HepG2 (cell line): ENCODE measurements around the gene GATAD2B. TPM values are rescaled to one million over a fixed set of nuclear protein-coding genes. Genes with fewer than 3 reads are reported as not detected.
A peak's percentile ranks its signal among the peaks of the same experiment; 100 is the strongest.

Source experiments
- ETV5 ChIP-seq: IDR thresholded peaks from 2 replicates; pipeline ENCODE4 v1.6.1; 2018; ENCODE audit warnings: missing biosample characterization, missing genetic modification reagents, inconsistent platforms, borderline replicate concordance
- IRF1 ChIP-seq: sonication (generic); formaldehyde crosslinking; IDR thresholded peaks from 2 replicates; pipeline ENCODE4 v1.4.0; 2020; ENCODE audit warnings: low read depth, mild to moderate bottlenecking, missing genetic modification reagents
- MAX ChIP-seq: IDR thresholded peaks from 2 replicates; pipeline ENCODE4 v1.6.1; 2012; ENCODE audit warnings: inconsistent platforms
- PRDM10 ChIP-seq: sonication (generic); formaldehyde crosslinking; IDR thresholded peaks from 2 replicates; pipeline ENCODE4 v1.4.0; 2020; ENCODE audit warnings: low read depth, missing genetic modification reagents
- RFX3 ChIP-seq: IDR thresholded peaks from 2 replicates; pipeline ENCODE4 v1.6.1; 2016; ENCODE audit warnings: missing biosample characterization, missing genetic modification reagents
- SCMH1 ChIP-seq: sonication (generic); formaldehyde crosslinking; IDR thresholded peaks from 2 replicates; pipeline ENCODE4 v1.9.0; 2021; ENCODE audit warnings: missing genetic modification reagents, mild to moderate bottlenecking, borderline replicate concordance
- SP140L ChIP-seq: sonication (generic); formaldehyde crosslinking; IDR thresholded peaks from 2 replicates; pipeline ENCODE4 v1.4.0; 2020; ENCODE audit warnings: missing genetic modification reagents, borderline replicate concordance
- THYN1 ChIP-seq: sonication (generic); formaldehyde crosslinking; IDR thresholded peaks from 2 replicates; pipeline ENCODE4 v1.8.1; 2023; ENCODE audit warnings: low read depth, mild to moderate bottlenecking, moderate library complexity, missing genetic modification reagents, borderline replicate concordance
- ZBTB14 ChIP-seq: sonication (generic); formaldehyde crosslinking; IDR thresholded peaks from 2 replicates; pipeline ENCODE4 v1.4.0; 2020; ENCODE audit warnings: missing genetic modification reagents
- ZBTB33 ChIP-seq: sonication (generic); formaldehyde crosslinking; IDR thresholded peaks from 2 replicates; pipeline ENCODE4 v1.4.0; 2020; ENCODE audit warnings: missing genetic modification reagents
- ZFP36L1 ChIP-seq: sonication (generic); formaldehyde crosslinking; IDR thresholded peaks from 2 replicates; pipeline ENCODE4 v1.8.0; 2022; ENCODE audit warnings: mild to moderate bottlenecking, missing genetic modification reagents, moderate library complexity
- ZGPAT ChIP-seq: IDR thresholded peaks from 2 replicates; pipeline ENCODE4 v1.6.1; 2016; ENCODE audit warnings: mild to moderate bottlenecking
- ZNF101 ChIP-seq: sonication (generic); formaldehyde crosslinking; IDR thresholded peaks from 2 replicates; pipeline ENCODE4 v1.4.0; 2020; ENCODE audit warnings: mild to moderate bottlenecking, low read depth, missing genetic modification reagents, borderline replicate concordance
- ZNF160 ChIP-seq: sonication (generic); formaldehyde crosslinking; IDR thresholded peaks from 2 replicates; pipeline ENCODE4 v1.8.0; 2022; ENCODE audit warnings: mild to moderate bottlenecking, inconsistent platforms, missing genetic modification reagents
- ZNF33A ChIP-seq: sonication (generic); formaldehyde crosslinking; IDR thresholded peaks from 2 replicates; pipeline ENCODE4 v1.5.1; 2020; ENCODE audit warnings: missing genetic modification reagents, mild to moderate bottlenecking, moderate library complexity, borderline replicate concordance
- ZNF550 ChIP-seq: sonication (generic); formaldehyde crosslinking; IDR thresholded peaks from 2 replicates; pipeline ENCODE4 v1.4.0; 2020; ENCODE audit warnings: mild to moderate bottlenecking, missing genetic modification reagents, borderline replicate concordance
- ZNF703 ChIP-seq: sonication (generic); formaldehyde crosslinking; IDR thresholded peaks from 2 replicates; pipeline ENCODE4 v1.5.1; 2020; ENCODE audit warnings: missing genetic modification reagents, mild to moderate bottlenecking, moderate library complexity, borderline replicate concordance
- ZNF776 ChIP-seq: sonication (generic); formaldehyde crosslinking; IDR thresholded peaks from 2 replicates; pipeline ENCODE4 v1.4.0; 2020; ENCODE audit warnings: mild to moderate bottlenecking, missing genetic modification reagents
- ZNF782 ChIP-seq: sonication (generic); formaldehyde crosslinking; IDR thresholded peaks from 2 replicates; pipeline ENCODE4 v1.4.0; 2020; ENCODE audit warnings: missing genetic modification reagents, mild to moderate bottlenecking, borderline replicate concordance
- polyA plus RNA-seq, 8 experiments: library from polyadenylated mRNA; depleted of rRNA in 3 of 8; stranded (reverse) in 7 of 8; unstranded in 1 of 8; fragments of >200 nt; fragmentation: Illumina TruSeq in 4 of 8; extraction: Trizol in 4 of 8; gene quantifications; 2 replicates each; pipeline versions ENCODE4 v1.2.1 to v1.2.3, GENCODE V29; 2011 to 2016; ENCODE audit warnings: low read depth in 4 of 8, missing spikeins in 1 of 8, mixed read lengths in 1 of 8; ENCODE audit not compliant: insufficient read depth in 1 of 8
- total RNA-seq, 5 experiments: library from RNA; depleted of rRNA; stranded (reverse); fragments of >200 nt; fragmentation: Illumina TruSeq; extraction: Trizol; gene quantifications; 2 replicates each; pipeline ENCODE4 v1.2.3, GENCODE V29; 2016; ENCODE audit warnings: low read depth in 1 of 5

GATAD2B gene
- total and polyA plus RNA-seq, 2 of the 13 experiments (the other 11 are each of a cell fraction or from before 2014, with no cell fraction given), result 3.2 to 5.2 TPM

- TF ChIP-seq ZGPAT (peak; percentile 22), RFX3 (CRISPR knock-in tag) (no peak), ZNF33A (CRISPR knock-in tag) (no peak), SP140L (CRISPR knock-in tag) (no peak), PRDM10 (CRISPR knock-in tag) (no peak), SCMH1 (CRISPR knock-in tag) (no peak), MAX (peak; percentile 45; the same call in 1 of the 2 replicates), IRF1 (no peak), ZNF782 (CRISPR knock-in tag) (no peak), ZBTB33 (CRISPR knock-in tag) (no peak; the same call in none of the 2 replicates), ETV5 (CRISPR knock-in tag) (peak; percentile 27; the same call in 1 of the 2 replicates), ZNF776 (CRISPR knock-in tag) (no peak), ZFP36L1 (CRISPR knock-in tag) (no peak), ZNF160 (CRISPR knock-in tag) (peak; percentile 32; the same call in 1 of the 2 replicates), ZBTB14 (CRISPR knock-in tag) (no peak; the same call in 1 of the 2 replicates), THYN1 (CRISPR knock-in tag) (no peak), ZNF101 (CRISPR knock-in tag) (no peak), ZNF550 (CRISPR knock-in tag) (no peak), ZNF703 (CRISPR knock-in tag) (no peak)
Measured at GRCh38 chr1:153946622-153947241, 24.0 kb upstream of the GATAD2B start, which contains the start of gene DENND4B (continued).
